Measurements from ENCODE around the gene AIMP2. TPM values are rescaled to one million over a fixed set of nuclear protein-coding genes. Genes with fewer than 3 reads are reported as not detected.
"Not testable (repeated sequence)": the region's sequence is repeated elsewhere in the genome, so short reads cannot be mapped to it uniquely, and the experiment has no call there.

The AIMP2 gene
- total RNA-seq, result 10 to 100 TPM in 2 of 4 donors, 1 to 10 TPM in 2; 6.4 to 22.5 (median 15.1) TPM

GRCh38 chr7:6008668-6009611, at the start of gene AIMP2, which contains the start of gene PMS2:
Gene AIMP2, plus strand, starts transcription at chr7:6009272. Its CDS starts 92 bp downstream, at chr7:6009364.
Gene PMS2, minus strand, starts transcription at chr7:6009049. Its CDS starts 30 bp downstream, at chr7:6009019.
- intact Hi-C loops (cut with DNase I; ENCODE audit: low total_unique reads), result no loop called here
- H3K4me3 ChIP-seq, result peak within 1 kb of the TSS; percentile 59 to 79
- peak; percentile 38 to 65 for TF ChIP-seq POLR2A (IDR thresholded peaks at IDR 0.05)
- TF ChIP-seq, protein P1, sequence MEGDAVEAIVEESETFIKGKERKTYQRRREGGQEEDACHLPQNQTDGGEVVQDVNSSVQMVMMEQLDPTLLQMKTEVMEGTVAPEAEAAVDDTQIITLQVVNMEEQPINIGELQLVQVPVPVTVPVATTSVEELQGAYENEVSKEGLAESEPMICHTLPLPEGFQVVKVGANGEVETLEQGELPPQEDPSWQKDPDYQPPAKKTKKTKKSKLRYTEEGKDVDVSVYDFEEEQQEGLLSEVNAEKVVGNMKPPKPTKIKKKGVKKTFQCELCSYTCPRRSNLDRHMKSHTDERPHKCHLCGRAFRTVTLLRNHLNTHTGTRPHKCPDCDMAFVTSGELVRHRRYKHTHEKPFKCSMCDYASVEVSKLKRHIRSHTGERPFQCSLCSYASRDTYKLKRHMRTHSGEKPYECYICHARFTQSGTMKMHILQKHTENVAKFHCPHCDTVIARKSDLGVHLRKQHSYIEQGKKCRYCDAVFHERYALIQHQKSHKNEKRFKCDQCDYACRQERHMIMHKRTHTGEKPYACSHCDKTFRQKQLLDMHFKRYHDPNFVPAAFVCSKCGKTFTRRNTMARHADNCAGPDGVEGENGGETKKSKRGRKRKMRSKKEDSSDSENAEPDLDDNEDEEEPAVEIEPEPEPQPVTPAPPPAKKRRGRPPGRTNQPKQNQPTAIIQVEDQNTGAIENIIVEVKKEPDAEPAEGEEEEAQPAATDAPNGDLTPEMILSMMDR (IDR thresholded peaks at IDR 0.05), result peak in 1 of 4 experiments; percentile 10
- no peaks in the 10 kb centered on the region for H3K4me1 ChIP-seq
- H3K36me3 ChIP-seq, result no peaks in the 10 kb centered on the region
- peak; percentile 98 to 99 for DNase-seq
- H3K27me3 ChIP-seq, result no peaks in the 10 kb centered on the region
- no peaks in the 10 kb centered on the region for H3K9me3 ChIP-seq
- peak within 1 kb of the TSS; percentile 72 to 86 for H3K27ac ChIP-seq

GRCh38 chr7:5963205-5963604, 45.9 kb upstream of the AIMP2 start:
- H3K27me3 ChIP-seq; DNase-seq; intact Hi-C loops (cut with DNase I; ENCODE audit: low total_unique reads); H3K4me1 ChIP-seq; H3K36me3 ChIP-seq; H3K9me3 ChIP-seq; H3K4me3 ChIP-seq; H3K27ac ChIP-seq: not testable (repeated sequence)

GRCh38 chr7:5963810-5964209, 45.3 kb upstream of the AIMP2 start:
- H3K4me1 ChIP-seq; H3K4me3 ChIP-seq; H3K9me3 ChIP-seq; H3K36me3 ChIP-seq; H3K27me3 ChIP-seq; H3K27ac ChIP-seq; DNase-seq; intact Hi-C loops (cut with DNase I; ENCODE audit: low total_unique reads): not testable (repeated sequence)

DNA sequence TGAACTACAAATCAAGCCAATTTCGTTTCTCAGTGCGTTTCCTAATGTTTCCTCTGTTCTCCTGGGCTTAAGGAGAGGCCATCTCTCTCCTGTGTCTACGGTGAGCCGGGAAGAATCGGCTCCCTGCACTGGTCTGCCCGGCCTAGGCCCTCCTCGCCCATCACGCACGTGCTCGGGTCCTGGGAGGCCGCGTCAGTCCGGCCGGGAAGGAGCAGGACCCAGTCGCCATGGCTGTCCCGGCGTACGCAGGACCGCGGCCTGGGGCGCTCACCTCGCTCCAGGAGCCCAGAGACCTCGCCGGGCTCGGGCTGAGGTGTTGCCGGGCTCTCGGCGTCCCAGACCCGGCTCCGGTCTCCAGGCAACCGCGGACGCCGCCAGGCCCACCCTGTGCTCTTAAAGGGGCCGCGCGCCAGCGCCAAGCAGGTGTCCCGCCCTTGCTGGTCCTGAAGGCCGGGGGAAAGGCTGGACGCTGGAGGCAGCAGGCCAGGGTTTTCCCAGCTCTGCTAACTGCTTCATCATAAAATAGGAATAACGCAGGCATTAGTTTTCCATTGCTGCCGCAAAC, 38.6 kb upstream of the AIMP2 start, which contains the start of gene RSPH10B:
TSS of gene RSPH10B (minus strand) at position 343 of the 565 bp plus-strand sequence. CDS start 3,573 bp downstream, outside the sequence.
- H3K9me3 ChIP-seq; H3K4me1 ChIP-seq; DNase-seq; H3K4me3 ChIP-seq; intact Hi-C loops (cut with DNase I; ENCODE audit: low total_unique reads); H3K36me3 ChIP-seq; H3K27ac ChIP-seq; H3K27me3 ChIP-seq: not testable (repeated sequence)

- H3K4me3 ChIP-seq; H3K27me3 ChIP-seq; H3K9me3 ChIP-seq; H3K36me3 ChIP-seq; intact Hi-C loops (cut with DNase I; ENCODE audit: low total_unique reads); H3K4me1 ChIP-seq; H3K27ac ChIP-seq; DNase-seq: not testable (repeated sequence)
Observed at GRCh38 chr7:5973580-5973979, 35.5 kb upstream of the AIMP2 start.

DNA sequence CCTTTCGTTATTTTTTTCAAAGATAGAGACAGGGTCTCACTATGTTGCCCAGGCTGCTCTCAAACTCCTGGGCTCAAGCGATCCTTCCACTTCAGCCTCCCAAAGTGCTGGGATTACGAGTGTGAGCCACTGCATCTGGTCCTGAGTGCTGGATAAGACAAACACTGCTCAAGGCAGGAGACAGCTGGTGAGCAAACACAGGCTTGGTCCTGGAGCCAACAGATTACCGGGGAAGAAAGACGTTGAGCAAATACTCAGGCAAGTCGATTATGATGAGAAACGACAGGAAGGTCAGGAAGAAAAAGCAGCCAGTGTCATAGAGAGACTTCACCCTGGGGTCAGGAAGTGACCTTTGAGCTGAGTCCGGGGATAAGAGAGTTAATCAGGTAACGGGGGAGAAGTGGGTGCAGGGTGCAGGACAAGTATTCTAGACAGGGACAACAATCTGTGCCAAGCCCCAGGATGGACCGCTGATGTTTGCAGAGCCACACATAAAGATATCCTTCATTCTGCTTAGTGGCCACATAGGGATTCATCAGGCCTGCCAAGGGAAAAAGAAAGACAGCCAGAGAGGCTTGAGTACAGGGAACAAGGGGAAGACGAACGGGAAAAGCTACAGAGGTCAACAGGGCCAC, 29.3 kb upstream of the AIMP2 start:
- DNase-seq; intact Hi-C loops (cut with DNase I; ENCODE audit: low total_unique reads); H3K27ac ChIP-seq; H3K27me3 ChIP-seq; H3K9me3 ChIP-seq; H3K36me3 ChIP-seq; H3K4me1 ChIP-seq; H3K4me3 ChIP-seq: not testable (repeated sequence)

DNA sequence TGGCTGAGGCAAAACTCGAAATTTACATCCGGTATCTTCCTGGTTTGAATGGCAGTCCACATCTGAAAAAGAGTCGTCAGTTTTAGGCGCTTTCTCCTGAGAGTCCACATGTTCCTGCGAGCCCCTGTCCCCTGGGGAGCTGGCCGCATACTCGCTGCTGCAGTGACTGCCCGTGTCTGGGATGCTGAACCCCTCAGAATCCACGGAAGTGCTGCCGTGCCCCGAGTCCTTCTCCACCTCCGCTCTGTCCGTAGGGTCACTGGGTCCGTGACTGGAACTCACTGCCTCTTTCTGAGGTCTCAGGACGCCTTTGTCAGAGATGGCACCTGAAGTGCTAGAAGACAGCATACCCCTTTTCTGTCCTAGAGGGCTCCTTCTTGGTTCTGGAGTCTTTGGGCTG, 22.0 kb upstream of the AIMP2 start:
- H3K27ac ChIP-seq; intact Hi-C loops (cut with DNase I; ENCODE audit: low total_unique reads); H3K4me1 ChIP-seq; H3K9me3 ChIP-seq; H3K27me3 ChIP-seq; H3K36me3 ChIP-seq; H3K4me3 ChIP-seq; DNase-seq: not testable (repeated sequence)

Measured in uterus (tissue), 4 donors.